OCI-LY1 (cell line): Measurements from ENCODE around the gene POLK.

Experiments
- H2AFZ ChIP-seq: fragments of 200-600 bp; sonication (generic), shearing (Covaris generic); 2 replicates; pipeline ENCODE4 v1.6.0; 2014; ENCODE audit warnings: antibody characterized with exemption, mild to moderate bottlenecking, low read length
- H3F3A ChIP-seq: fragments of 200-600 bp; sonication (generic), shearing (Covaris generic); 2 replicates; pipeline ENCODE4 v1.6.0; 2014; ENCODE audit warnings: mild to moderate bottlenecking, antibody characterized with exemption, low read length, moderate library complexity; ENCODE audit not compliant: insufficient read depth
- H3K27ac ChIP-seq: fragments of 200-600 bp; sonication (generic); 2 replicates; pipeline ENCODE4 v1.5.1; 2014; ENCODE audit warnings: low read length, mixed run types, mild to moderate bottlenecking, low read depth; ENCODE audit not compliant: poor library complexity, severe bottlenecking
- H3K27me3 ChIP-seq: fragments of 200-600 bp; sonication (generic); 2 replicates; pipeline ENCODE4 v1.6.0; 2014; ENCODE audit warnings: antibody characterized with exemption, mild to moderate bottlenecking, low read length, moderate library complexity; ENCODE audit not compliant: insufficient read depth
- H3K36me3 ChIP-seq: fragments of 200-600 bp; sonication (generic); 2 replicates; pipeline ENCODE4 v1.6.1; 2014; ENCODE audit warnings: mild to moderate bottlenecking, antibody characterized with exemption, low read length, moderate library complexity, mixed read lengths; ENCODE audit not compliant: insufficient read depth
- H3K4me1 ChIP-seq: fragments of 200-600 bp; sonication (generic); 2 replicates; pipeline ENCODE4 v1.5.1; 2014; ENCODE audit warnings: mild to moderate bottlenecking, low read length, moderate library complexity; ENCODE audit not compliant: insufficient read depth, severe bottlenecking
- H3K4me2 ChIP-seq: fragments of 200-600 bp; sonication (generic), shearing (Covaris generic); 2 replicates; pipeline ENCODE4 v1.6.1; 2014; ENCODE audit warnings: low read length
- H3K4me3 ChIP-seq: fragments of 200-600 bp; sonication (generic); 2 replicates; pipeline ENCODE4 v1.5.1; 2014; ENCODE audit warnings: low read length, low read depth, mild to moderate bottlenecking, mixed read lengths; ENCODE audit not compliant: poor library complexity, severe bottlenecking
- H3K79me2 ChIP-seq: fragments of 200-600 bp; shearing (Covaris generic); 2 replicates; pipeline ENCODE4 v1.6.1; 2016; ENCODE audit warnings: mixed run types, low read length, mixed read lengths; ENCODE audit not compliant: insufficient read depth
- H3K9ac ChIP-seq: fragments of 200-600 bp; sonication (generic), shearing (Covaris generic); 2 replicates; pipeline ENCODE4 v1.6.1; 2014; ENCODE audit warnings: mild to moderate bottlenecking, low read length, mixed read lengths
- H3K9me2 ChIP-seq: fragments of 200-600 bp; sonication (generic), shearing (Covaris generic); 2 replicates; pipeline ENCODE4 v1.6.1; 2014; ENCODE audit warnings: low read depth, mild to moderate bottlenecking, low read length, mixed read lengths
- H3K9me3 ChIP-seq: fragments of 200-600 bp; shearing (Covaris generic); 2 replicates; pipeline ENCODE4 v1.6.1; 2014; ENCODE audit warnings: low read length, mixed read lengths
- H4K20me1 ChIP-seq: fragments of 200-600 bp; sonication (generic), shearing (Covaris generic); 2 replicates; pipeline ENCODE4 v1.6.0; 2016; ENCODE audit warnings: mild to moderate bottlenecking, low read length; ENCODE audit not compliant: insufficient read depth
- EZH2 ChIP-seq: fragments of 200-600 bp; sonication (generic), shearing (Covaris generic); IDR thresholded peaks from 2 replicates; pipeline ENCODE4 v1.8.0; 2017; ENCODE audit warnings: borderline replicate concordance, mixed run types, mild to moderate bottlenecking, antibody characterized with exemption, low read length, moderate library complexity, mixed read lengths
- TF ChIP-seq, protein P1 (sequence below): fragments of 200-600 bp; sonication (generic), shearing (Covaris generic); IDR thresholded peaks from 2 replicates; pipeline ENCODE4 v1.5.1; 2017; ENCODE audit warnings: mild to moderate bottlenecking, antibody characterized with exemption, low read length, moderate library complexity, mixed read lengths

The POLK gene

DNA sequence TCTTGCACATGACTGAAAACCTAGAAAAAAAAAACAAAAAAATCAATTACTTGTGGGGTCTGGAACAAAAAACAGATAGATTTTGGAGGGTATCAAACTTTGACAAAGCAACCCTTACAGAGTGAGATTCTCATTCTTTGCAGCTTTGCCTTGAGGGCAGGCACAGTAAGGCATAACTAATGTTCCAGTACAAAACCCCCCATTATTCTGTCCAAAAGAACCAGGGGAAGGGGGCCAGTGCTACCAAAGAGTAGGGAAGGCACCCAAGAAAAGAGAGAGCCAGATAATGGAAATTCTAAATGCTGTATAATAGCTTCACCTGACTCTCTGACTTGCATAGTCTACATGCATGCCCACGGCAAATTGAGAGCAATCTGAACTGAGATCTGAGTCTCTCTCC lies 12.9 kb downstream of the POLK start:
- no peak overlapping the region for H2AFZ ChIP-seq
- no peak overlapping the region for H3K27ac ChIP-seq
- peaks cover 13% of the 10 kb centered on the region for H3K9me3 ChIP-seq
- peaks cover 9% of the 10 kb centered on the region for H3K4me1 ChIP-seq
- H3K36me3 ChIP-seq, result peaks cover 8% of the 10 kb centered on the region; the same call in 1 of the 2 replicates
- H3K9me2 ChIP-seq, result no peaks in the 10 kb centered on the region
- peaks cover 26% of the 10 kb centered on the region for H3K79me2 ChIP-seq
- TF ChIP-seq EZH2, result no peak
- TF ChIP-seq, protein P1, sequence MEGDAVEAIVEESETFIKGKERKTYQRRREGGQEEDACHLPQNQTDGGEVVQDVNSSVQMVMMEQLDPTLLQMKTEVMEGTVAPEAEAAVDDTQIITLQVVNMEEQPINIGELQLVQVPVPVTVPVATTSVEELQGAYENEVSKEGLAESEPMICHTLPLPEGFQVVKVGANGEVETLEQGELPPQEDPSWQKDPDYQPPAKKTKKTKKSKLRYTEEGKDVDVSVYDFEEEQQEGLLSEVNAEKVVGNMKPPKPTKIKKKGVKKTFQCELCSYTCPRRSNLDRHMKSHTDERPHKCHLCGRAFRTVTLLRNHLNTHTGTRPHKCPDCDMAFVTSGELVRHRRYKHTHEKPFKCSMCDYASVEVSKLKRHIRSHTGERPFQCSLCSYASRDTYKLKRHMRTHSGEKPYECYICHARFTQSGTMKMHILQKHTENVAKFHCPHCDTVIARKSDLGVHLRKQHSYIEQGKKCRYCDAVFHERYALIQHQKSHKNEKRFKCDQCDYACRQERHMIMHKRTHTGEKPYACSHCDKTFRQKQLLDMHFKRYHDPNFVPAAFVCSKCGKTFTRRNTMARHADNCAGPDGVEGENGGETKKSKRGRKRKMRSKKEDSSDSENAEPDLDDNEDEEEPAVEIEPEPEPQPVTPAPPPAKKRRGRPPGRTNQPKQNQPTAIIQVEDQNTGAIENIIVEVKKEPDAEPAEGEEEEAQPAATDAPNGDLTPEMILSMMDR, result no peak
- no peak overlapping the region for H3K4me2 ChIP-seq
- H3K27me3 ChIP-seq, result no peaks in the 10 kb centered on the region
- H3K9ac ChIP-seq, result no peak overlapping the region
- H3F3A ChIP-seq, result no peaks in the 10 kb centered on the region
- H4K20me1 ChIP-seq, result no peaks in the 10 kb centered on the region
- H3K4me3 ChIP-seq, result no peak overlapping the region

DNA sequence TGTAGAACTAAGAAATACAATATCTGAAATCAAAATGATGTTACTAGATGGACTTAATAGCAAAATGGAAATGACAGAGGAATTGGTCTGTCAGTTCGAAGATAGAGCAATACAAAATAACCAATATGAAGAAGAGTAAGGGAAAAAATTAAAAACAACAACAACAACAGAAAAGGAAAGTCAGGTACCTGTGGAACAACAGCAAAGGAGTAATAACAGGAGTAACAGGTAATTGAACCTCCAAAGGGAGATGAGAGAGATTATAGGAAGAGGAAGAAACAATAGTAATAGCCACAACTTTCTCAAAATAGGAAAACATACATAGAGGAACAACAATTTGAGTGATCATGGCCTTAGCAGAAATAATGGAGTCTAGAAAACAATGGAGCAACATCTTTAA lies 13.7 kb downstream of the POLK start:
- no peak overlapping the region for H3K9ac ChIP-seq
- H3K4me3 ChIP-seq, result no peak overlapping the region
- H3K79me2 ChIP-seq, result peaks cover 20% of the 10 kb centered on the region
- H3K9me2 ChIP-seq, result no peaks in the 10 kb centered on the region
- no peaks in the 10 kb centered on the region for H3K27me3 ChIP-seq
- H4K20me1 ChIP-seq, result no peaks in the 10 kb centered on the region
- H3K27ac ChIP-seq, result no peak overlapping the region
- H3K4me1 ChIP-seq, result peaks cover 9% of the 10 kb centered on the region
- TF ChIP-seq, protein P1, result no peak
- TF ChIP-seq EZH2, result no peak
- no peak overlapping the region for H2AFZ ChIP-seq
- H3F3A ChIP-seq, result no peaks in the 10 kb centered on the region
- H3K36me3 ChIP-seq, result peaks cover 5% of the 10 kb centered on the region; the same call in 1 of the 2 replicates
- H3K4me2 ChIP-seq, result no peak overlapping the region
- peaks cover 13% of the 10 kb centered on the region for H3K9me3 ChIP-seq

DNA sequence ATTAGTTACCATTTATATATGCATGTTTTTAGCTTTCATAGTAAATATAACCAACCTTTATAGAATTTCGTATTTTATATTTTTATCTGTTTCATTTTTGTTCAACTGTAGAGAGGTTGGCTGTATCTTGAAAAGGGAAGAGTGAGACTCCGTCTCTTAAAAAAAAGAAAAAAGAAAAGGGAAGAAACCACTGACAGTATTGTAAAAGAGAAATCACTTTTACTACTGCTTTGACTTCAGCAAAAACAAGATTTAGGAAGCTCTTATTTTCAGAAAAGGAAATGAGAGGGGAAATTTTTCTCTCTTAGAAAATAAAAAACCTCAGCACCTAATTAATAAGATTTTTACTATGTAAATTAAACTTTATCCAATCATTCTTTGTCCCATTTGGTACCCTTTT lies 14.4 kb downstream of the POLK start:
- Histone ChIP-seq H3K79me2 (peaks cover 20% of the 10 kb centered on the region), H3K4me2 (no peak overlapping the region)

More for the DNA sequence above, 14.4 kb downstream of the POLK start:
- no peak overlapping the region for H3K27ac ChIP-seq
- peaks cover 9% of the 10 kb centered on the region for H3K9me3 ChIP-seq
- no peaks in the 10 kb centered on the region for H4K20me1 ChIP-seq
- no peaks in the 10 kb centered on the region for H3K27me3 ChIP-seq
- H3K36me3 ChIP-seq, result no peaks in the 10 kb centered on the region; the same call in 1 of the 2 replicates
- H3K9ac ChIP-seq, result no peak overlapping the region
- no peak overlapping the region for H3K4me3 ChIP-seq
- H3K4me1 ChIP-seq, result peaks cover 9% of the 10 kb centered on the region
- H3K9me2 ChIP-seq, result no peaks in the 10 kb centered on the region
- no peaks in the 10 kb centered on the region for H3F3A ChIP-seq
- TF ChIP-seq, protein P1, result no peak
- TF ChIP-seq EZH2, result no peak
- H2AFZ ChIP-seq, result no peak overlapping the region
